SJSA1 (cell line): ENCODE results near the gene CUEDC1. TPM values are rescaled to one million over a fixed set of nuclear protein-coding genes. Genes with fewer than 3 reads are reported as not detected.

Experiments
- DNase-seq, 2 experiments: peaks; one replicate each; pipeline ENCODE4 v3.0.0-alpha.2; 2015 to 2020; ENCODE audit warnings: low spot score in 2 of 2, low read depth in 1 of 2
- H3K27ac ChIP-seq: fragments of 250-450 bp; sonication (Bioruptor Pico); 2 replicates; pipeline ENCODE4 v1.5.1; 2020; ENCODE audit warnings: mild to moderate bottlenecking, moderate library complexity
- H3K27me3 ChIP-seq: fragments of 250-450 bp; sonication (Bioruptor Pico); replicated peaks from 2 replicates; pipeline ENCODE4 v1.5.1; 2020; ENCODE audit warnings: mild to moderate bottlenecking, moderate library complexity
- H3K36me3 ChIP-seq: fragments of 250-450 bp; sonication (Bioruptor Pico); 2 replicates; pipeline ENCODE4 v1.5.1; 2020; ENCODE audit warnings: mild to moderate bottlenecking
- H3K4me1 ChIP-seq: fragments of 250-450 bp; sonication (Bioruptor Pico); replicated peaks from 2 replicates; pipeline ENCODE4 v1.6.1; 2021; ENCODE audit warnings: mild to moderate bottlenecking
- H3K4me3 ChIP-seq: fragments of 250-450 bp; sonication (Bioruptor Pico); 2 replicates; pipeline ENCODE4 v1.5.1; 2020; ENCODE audit warnings: mild to moderate bottlenecking
- H3K9me3 ChIP-seq: fragments of 250-450 bp; sonication (Bioruptor Pico); replicated peaks from 2 replicates; pipeline ENCODE4 v1.5.1; 2020; ENCODE audit warnings: mild to moderate bottlenecking
- total RNA-seq: library from RNA; depleted of rRNA; stranded (reverse); fragments of >200 nt; shearing (Covaris generic); gene quantifications from 2 replicates; pipeline ENCODE4 v1.2.3, GENCODE V29; 2014; rRNA removed

CUEDC1 gene
- total RNA-seq, 1 experiment from 2014 or later = 27.3 TPM

DNA sequence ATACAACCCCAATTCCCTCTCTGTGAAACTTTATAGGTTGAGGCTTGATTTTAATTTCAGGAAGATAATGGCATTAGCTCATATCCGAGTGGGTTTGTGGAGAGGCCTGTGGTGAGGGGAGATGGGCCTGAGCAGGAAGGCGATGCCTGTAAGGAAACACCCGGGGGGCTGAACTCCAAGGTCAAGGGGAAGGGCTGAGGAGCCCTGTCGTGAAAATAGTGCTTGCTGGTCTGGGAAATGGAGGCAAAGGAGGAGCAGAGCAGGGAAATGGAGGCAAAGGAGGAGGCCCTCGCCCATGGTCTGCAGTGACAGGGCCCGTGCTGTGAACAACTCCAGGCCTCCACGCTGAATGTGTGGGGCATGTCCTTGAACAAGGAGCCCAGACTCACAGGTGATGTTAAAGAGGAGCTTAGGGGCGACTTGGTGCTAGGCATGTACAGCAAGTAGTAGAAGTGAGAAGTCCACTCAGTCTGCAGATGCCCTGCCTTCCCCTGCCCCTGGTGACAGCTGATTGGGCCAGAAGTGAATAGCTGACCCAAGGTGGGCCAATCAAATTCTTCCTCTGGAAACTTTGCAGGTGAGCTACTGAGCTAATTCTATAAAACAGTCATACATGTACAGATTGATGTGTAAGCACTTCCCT is 143.5 kb downstream of the CUEDC1 start:
- H3K27me3 ChIP-seq = peaks cover 6% of the 10 kb centered on the region
- DNase-seq = peak in 1 of 2 experiments; percentile 33
- H3K4me1 ChIP-seq = peaks cover 21% of the 10 kb centered on the region
- no peaks in the 10 kb centered on the region for H3K36me3 ChIP-seq
- H3K9me3 ChIP-seq = no peaks in the 10 kb centered on the region
- H3K27ac ChIP-seq = no peak overlapping the region
- H3K4me3 ChIP-seq = no peak overlapping the region

Other genes starting within 250 kb of the CUEDC1 start
- not detected in 2 replicates for gene CCDC182, start 210.1 kb downstream of the CUEDC1 start, total RNA-seq
- gene MRPS23, start 105.4 kb downstream of the CUEDC1 start, total RNA-seq = 59.2 and 83.4 TPM in 2 replicates
- gene VEZF1, start 32.8 kb upstream of the CUEDC1 start, total RNA-seq = 50.7 and 116 TPM in 2 replicates
- gene SRSF1, start 51.8 kb upstream of the CUEDC1 start, total RNA-seq = 535 and 581 TPM in 2 replicates
- gene DYNLL2, start 128.0 kb upstream of the CUEDC1 start, total RNA-seq = 15.5 and 21.5 TPM in 2 replicates
- 0.03 TPM in 1 of 2 replicates, not detected in the other for gene OR4D1, start 193.0 kb upstream of the CUEDC1 start, total RNA-seq
- gene OR4D2, start 211.6 kb upstream of the CUEDC1 start, total RNA-seq = not detected in 2 replicates
- gene EPX, start 237.3 kb upstream of the CUEDC1 start, total RNA-seq = not detected in 2 replicates